ENCODE results near the gene PRAMEF33.
"Not testable (repeated sequence)": the region's sequence is repeated elsewhere in the genome, so short reads cannot be mapped to it uniquely, and the experiment has no call there.

Gene PRAMEF33, protein sequence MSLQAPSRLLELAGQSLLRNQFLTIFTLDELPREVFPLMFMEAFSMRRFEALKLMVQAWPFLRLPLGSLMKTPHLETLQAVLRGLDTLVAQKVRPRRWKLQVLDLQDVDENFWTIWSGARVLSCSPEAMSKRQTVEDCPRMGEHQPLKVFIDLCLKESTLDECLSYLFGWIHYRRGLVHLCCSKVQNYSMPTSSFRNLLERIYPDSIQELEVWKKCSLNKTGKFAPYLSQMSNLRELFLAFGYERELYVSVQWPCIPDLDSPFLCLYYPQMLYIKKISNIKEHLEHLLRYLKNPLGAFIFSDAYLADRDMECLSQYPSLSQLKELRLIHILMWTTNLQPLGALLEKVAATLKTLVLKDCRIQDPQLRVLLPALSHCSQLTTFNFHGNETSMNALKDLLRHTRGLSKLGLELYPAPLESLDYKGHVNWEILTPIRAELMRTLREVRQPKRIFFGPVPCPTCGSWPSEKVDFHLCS

DNA sequence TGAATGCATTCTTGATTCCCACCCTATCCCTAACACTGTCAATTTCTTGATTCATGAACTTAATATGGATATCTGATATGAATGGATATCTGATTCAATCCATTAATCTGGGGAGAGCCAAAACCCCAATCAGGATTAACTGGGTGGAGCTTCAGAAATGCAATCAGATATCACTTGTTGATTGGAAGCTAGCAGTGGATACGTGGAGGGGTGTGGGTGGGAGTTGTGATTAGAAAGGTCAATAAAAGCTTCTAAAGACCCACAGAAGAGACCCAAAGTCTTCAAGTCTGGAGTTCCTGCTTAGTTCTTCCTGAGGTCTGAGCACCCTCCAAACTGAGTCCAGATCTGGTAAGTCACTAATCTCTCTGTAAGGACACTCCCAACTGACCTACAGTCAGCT is at the start of gene PRAMEF33:
PRAMEF33 (plus strand) TSS at position 301 of the 400 bp plus-strand sequence. CDS start 2,416 bp downstream, outside the sequence.
- not testable (repeated sequence) for DNase-seq (ENCODE audit: low read depth in 2 of 2, low spot score in 1 of 2)

DNA sequence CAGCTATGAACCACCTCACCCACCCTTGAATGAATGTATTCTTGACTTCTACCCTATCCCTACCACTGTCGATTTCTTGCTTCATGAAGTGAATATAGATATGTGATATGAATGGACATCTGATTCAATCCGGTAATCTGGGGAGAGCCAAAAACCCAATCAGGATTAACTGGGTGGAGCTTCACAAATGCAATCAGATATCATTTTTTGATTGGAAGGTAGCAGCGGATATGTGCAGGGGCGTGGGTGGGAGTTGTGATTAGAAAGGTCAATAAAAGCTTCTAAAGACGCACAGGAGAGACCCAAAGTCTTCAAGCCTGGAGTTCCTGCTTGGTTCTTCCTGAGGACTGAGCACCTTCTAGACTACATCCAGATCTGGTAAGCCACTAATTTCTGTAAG is 49.4 kb upstream of the PRAMEF33 start, which contains the start of gene PRAMEF5:
PRAMEF5 (plus strand) TSS at position 301 of the 400 bp plus-strand sequence. CDS start 5,071 bp downstream, outside the sequence.
- DNase-seq (ENCODE audit: low read depth in 2 of 2, low spot score in 1 of 2) = not testable (repeated sequence)

DNA sequence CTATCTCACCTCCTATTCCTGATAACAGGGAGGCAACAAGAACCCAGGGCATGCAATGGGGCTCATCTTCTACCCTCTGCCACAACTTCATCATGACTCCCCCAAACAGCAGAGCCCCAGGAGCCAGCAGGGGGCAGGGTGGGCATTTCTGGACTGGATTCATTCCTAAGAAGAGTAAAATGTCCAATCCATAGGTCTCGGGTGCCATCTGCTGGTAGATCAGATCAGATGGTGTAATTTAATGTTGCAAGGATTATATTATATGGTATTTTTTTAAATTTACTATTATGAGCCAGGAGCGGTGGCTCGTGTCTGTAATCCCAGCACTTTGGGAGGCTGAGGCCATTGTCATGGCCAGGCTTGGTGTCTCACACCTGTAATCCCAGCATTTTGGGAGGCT is 38.2 kb upstream of the PRAMEF33 start:
- not testable (repeated sequence) for DNase-seq (ENCODE audit: low read depth in 2 of 2, low spot score in 1 of 2)

DNA sequence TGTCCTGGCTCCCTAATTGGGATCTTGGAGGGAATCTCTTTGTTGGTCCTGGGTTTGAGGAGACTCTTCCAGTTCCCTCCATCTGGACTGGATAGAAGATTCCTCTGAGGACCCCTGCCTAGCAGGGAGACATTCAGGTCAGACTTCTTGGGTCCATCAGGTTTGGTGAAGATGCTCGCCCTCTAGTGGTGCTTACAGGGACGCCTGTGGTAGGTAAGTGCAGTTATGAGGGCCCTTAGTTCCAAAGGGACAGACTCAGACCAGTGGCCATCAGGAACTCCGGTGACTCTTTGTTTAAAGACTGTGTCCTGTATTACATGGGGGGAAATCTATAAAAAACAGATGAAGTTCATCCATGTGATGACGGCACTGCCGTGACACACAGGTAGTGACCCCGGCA is 26.3 kb upstream of the PRAMEF33 start:
- DNase-seq (ENCODE audit: low read depth in 2 of 2, low spot score in 1 of 2) = not testable (repeated sequence)

DNA sequence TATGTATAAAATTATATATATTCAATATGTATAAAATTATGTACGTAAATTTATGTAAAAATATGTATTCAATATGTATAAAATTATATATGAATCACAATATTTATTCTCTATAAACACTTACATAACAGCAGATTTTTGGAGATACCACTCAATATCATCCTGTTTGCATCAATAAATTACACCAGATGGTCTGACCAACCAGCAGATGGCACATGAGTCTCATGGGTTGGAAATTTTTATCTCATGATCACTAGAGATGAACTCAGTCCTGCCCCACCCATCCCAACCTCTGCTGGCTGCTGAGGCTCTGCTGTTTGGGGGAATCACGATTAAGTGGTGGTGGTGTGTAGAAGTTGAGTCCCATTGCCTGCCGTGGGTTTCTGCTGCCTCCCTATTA is 23.7 kb upstream of the PRAMEF33 start:
- not testable (repeated sequence) for DNase-seq (ENCODE audit: low read depth in 2 of 2, low spot score in 1 of 2)

DNA sequence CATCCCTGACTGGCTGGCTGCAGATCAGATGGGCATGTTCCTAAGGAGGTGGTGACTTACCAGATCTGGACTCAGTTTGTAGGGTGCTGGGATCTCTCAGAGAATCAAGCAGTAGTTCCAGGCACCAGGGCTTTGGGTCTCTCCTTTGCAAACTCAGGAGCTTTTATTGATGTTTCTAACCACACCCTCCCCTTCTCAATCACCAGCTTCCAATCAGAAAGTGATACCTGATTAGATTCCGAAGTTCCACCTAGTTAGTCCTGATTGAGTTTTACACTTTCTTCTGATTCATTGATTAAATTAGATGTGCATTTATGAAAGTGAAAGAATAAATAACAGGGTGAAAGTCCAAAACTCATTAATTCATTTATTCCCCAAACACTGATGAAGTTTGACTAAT is 18.3 kb upstream of the PRAMEF33 start, which contains the start of gene PRAMEF8:
PRAMEF8 (minus strand) TSS at position 101 of the 400 bp plus-strand sequence. CDS start 1,046 bp downstream, outside the sequence.
- not testable (repeated sequence) for DNase-seq (ENCODE audit: low read depth in 2 of 2, low spot score in 1 of 2)

DNA sequence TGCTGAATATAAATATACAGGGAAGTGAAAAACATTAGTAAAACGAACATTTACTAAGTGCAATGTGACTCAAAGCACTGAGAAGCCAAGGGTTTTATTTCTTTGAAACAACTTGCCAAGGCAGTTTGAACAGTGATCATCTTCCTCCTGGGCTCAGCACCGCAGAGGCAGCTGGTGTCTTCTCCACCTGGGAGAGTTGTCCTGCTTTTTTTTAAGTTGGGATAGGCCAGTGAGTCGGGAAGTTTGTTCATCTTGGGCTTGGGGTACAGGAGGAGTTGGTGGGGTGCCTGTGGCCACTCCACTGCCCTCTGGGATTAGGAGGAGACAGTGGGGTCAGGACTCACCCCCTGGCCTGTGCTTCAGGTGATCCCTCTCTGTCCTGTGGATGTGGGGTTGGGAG is 14.3 kb upstream of the PRAMEF33 start:
- not testable (repeated sequence) for DNase-seq (ENCODE audit: low read depth in 2 of 2, low spot score in 1 of 2)

DNA sequence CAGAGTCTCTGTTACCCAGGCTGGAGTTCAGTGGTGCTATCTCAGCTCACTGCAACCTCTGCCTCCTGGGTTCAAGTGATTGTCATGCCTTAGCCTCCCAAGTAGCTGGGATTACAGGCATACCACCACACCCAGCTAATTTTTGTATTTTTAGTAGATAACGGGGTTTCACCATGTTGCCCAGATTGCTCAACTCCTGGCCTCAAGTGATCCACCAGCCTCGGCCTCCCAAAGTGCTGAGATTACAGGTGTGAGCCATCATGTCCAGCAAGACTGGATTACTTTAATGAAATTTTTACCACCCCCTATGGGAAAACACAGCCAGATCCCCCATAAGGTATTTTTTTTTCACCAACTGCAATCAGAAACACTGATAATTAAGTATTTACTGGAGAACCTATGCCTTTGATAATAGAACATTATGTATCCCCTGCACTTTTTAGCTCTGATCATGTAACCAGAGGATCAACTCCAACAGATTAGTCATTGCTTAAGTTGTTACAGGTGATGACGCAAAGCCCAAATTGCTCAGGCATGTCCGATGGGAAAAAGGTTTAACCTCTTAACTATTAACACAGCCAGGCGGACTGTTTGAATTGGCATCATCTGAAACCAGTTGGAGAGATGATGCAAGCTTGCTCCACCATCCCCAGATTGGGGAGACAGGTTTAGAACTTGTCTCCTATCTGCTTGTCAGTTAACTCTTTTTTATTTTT is 6.0 kb upstream of the PRAMEF33 start:
- DNase-seq (ENCODE audit: low read depth in 2 of 2, low spot score in 1 of 2) = not testable (repeated sequence)

DNA sequence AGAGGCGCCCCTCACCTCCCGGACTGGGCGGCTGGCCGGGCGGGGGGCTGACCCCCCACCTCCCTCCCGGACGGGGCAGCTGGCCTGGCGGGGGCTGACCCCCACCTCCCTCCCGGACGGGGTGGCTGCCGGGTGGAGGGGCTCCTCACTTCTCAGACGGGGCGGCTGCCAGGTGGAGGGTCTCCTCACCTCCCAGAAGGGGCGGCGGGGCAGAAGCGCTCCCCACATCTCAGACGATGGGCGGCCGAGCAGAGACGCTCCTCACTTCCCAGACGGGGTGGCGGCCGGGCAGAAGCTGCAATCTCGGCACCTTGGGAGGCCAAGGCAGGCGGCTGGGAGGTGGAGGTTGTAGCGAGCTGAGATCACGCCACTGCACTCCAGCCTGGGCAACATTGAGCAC is 4.6 kb upstream of the PRAMEF33 start:
- DNase-seq (ENCODE audit: low read depth in 2 of 2, low spot score in 1 of 2) = not testable (repeated sequence)

DNA sequence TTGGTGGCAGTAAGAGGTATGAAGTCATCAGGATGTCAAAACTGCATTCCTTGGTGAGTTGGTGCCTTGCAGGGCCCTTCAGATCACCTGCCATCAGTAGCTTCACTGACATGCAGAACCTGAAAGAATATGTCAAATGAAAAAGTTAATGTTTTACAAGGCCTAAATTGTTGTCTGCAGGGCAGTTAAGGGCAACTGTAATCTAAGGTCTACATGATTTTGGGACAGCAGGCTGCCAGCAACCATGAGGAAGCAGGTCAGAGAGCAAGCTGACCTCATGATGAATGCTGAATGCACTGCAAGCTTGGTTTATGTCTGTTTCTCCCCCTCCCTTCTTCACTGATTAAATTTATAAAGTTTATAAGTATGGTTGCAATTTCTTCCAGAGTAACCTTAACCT is 1.1 kb upstream of the PRAMEF33 start:
- not testable (repeated sequence) for DNase-seq (ENCODE audit: low read depth in 2 of 2, low spot score in 1 of 2)

DNA sequence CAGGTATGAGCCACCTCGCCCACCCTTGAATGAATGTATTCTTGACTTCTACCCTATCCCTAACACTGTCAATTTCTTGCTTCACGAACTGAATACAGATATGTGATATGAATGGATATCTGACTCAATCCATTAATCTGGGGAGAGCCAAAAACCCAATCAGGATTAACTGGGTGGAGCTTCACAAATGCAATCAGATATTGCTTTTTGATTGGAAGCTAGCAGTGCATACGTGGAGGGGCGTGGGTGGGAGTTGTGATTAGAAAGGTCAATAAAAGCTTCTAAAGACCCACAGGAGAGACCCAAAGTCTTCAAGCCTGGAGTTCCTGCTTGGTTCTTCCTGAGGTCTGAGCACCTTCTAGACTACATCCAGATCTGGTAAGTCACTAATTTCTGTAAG is 11.9 kb downstream of the PRAMEF33 start, which contains the start of gene PRAMEF15:
PRAMEF15 (plus strand) TSS at position 301 of the 400 bp plus-strand sequence. CDS start 2,827 bp downstream, outside the sequence.
- not testable (repeated sequence) for DNase-seq (ENCODE audit: low read depth in 2 of 2, low spot score in 1 of 2)

DNA sequence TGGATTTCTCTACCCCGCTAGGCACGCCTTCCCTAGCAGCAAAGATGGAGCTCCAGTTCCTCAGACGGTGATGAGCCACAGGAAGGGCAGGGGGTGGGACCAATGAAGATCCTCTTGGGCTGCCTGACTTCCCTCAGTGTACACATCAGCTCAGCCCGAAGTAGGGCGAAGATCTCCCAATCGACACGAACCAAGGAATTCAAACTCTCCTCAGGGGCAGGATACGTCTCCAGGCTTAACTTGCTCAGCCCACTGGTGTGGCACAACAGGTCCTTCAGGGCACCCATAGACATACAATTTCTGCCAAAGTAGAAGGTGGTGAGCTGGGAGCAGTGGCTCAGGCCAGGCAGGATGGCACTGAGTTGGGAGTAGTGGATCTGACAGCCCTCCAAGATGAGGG is 39.2 kb downstream of the PRAMEF33 start:
- not testable (repeated sequence) for DNase-seq (ENCODE audit: low read depth in 2 of 2, low spot score in 1 of 2)

DNA sequence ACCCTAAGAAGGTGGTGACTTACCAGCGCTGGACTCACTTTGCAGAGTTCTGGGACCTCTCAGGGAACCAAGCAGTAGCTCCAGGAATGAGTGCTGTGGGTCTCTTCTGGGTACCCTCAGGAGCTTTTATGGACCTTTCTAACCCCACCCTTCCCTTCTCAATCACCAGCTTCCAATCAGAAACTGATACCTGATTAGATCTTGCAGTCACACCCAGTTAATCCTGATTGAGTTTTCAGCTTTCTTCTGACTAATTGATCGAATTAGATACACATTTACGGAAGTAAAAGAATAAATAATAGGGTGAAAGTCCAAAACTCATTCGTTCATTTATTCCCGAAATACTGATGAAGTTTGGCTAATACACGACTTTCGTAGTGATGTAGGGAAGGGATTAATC is 43.7 kb downstream of the PRAMEF33 start, which contains the start of gene PRAMEF14:
PRAMEF14 (minus strand) TSS at position 101 of the 400 bp plus-strand sequence. CDS start 1,820 bp downstream, outside the sequence.
- not testable (repeated sequence) for DNase-seq (ENCODE audit: low read depth in 2 of 2, low spot score in 1 of 2)

DNA sequence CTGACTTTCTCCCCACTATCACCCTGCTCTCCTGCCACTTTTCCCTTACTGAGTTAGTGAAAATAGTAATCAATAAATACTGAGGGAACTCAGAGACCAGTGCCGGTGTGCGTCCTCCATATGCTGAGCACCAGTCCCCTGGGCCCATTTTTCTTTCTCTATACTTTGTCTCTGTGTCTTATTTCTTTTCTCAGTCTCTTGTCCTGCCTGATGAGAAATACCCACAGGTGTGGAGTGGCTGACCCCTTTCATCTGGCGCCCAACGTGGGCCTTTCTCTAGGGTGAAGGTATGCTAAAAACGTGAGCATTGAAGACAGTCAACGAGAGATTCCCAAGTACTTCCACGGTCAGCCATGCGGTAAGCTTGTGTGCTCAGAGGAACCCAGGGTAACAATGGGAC is 50.1 kb downstream of the PRAMEF33 start:
- not testable (repeated sequence) for DNase-seq (ENCODE audit: low read depth in 2 of 2, low spot score in 1 of 2)

DNA sequence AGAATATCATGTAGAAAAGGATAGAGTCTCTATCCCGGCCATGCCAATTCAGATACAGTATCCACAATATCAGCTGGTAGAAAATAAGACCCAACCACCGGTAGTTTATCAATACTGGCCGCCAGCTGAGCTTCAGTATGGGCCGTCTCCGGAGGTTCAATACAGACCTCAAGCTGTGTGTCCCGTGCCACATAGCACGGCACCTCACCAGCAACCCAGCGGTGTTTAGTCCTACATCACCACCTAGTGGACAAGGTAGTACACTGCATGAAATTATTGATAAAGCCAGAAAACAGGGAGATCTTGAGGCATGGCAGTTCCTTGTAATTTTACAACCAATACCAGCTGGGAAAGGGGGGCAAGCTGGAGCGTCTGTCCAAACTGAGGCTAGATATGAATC is 51.1 kb downstream of the PRAMEF33 start:
- DNase-seq (ENCODE audit: low read depth in 2 of 2, low spot score in 1 of 2) = not testable (repeated sequence)

DNA sequence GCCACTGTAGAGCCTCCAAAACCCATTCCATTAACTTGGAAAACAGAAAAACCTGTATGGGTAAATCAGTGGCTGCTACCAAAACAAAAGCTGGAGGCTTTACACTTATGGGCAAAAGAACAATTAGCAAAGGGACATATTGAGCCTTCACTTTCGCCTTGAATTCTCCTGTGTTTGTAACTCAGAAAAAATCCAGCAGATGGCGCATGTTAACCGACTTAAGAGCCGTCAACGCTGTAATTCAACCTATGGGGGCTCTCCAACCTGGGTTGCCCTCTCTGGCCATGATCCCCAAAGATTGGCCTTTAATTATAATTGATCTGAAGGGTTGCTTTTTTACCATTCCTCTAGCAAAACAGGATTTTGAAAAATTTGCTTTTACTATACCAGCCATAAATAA is 53.4 kb downstream of the PRAMEF33 start:
- not testable (repeated sequence) for DNase-seq (ENCODE audit: low read depth in 2 of 2, low spot score in 1 of 2)

Measured in stimulated activated CD8-positive, alpha-beta memory T cell treated with anti-CD3 and anti-CD28 coated beads, Interleukin-4, amount 100 ng/mL, for 4 hours (primary cell).